ENCODE results near the gene DNAH7. TPM values are rescaled to one million over a fixed set of nuclear protein-coding genes. Genes with fewer than 3 reads are reported as not detected.

Gene DNAH7
- total and polyA plus RNA-seq, 2 experiments from 2014 or later: 0.35 to 1.1 TPM

- H4K20me1 ChIP-seq (replicated peaks; ENCODE audit: insufficient read depth): no peaks in the 10 kb centered on the region
- Mint-ChIP-seq H3K36me3 (ENCODE audit: low read depth) (peaks cover 2% of the 10 kb centered on the region; the same call in 1 of the 3 replicates), H3K9me3 (no peaks in the 10 kb centered on the region), H3K27me3 (ENCODE audit: insufficient read depth, low read depth, poor library complexity) (no peaks in the 10 kb centered on the region), H3K4me1 (no peaks in the 10 kb centered on the region), H3K27ac (no peak overlapping the region), H3K4me3 (no peak overlapping the region)
- H3K9me2 ChIP-seq (ENCODE audit: insufficient read depth): no peaks in the 10 kb centered on the region
- no peaks in the 10 kb centered on the region for H3K4me1 ChIP-seq (ENCODE audit: insufficient read depth)
- no peak overlapping the region for H3K27ac ChIP-seq (ENCODE audit: low read depth)
- H3K79me2 ChIP-seq (replicated peaks; ENCODE audit: insufficient read depth): no peaks in the 10 kb centered on the region
- TF ChIP-seq ZNF331 (CRISPR knock-in tag; IDR thresholded peaks at IDR 0.05; ENCODE audit: low read depth) (no peak), REST (IDR thresholded peaks at IDR 0.05; ENCODE audit: unreplicated experiment) (no peak), NANOG (IDR thresholded peaks at IDR 0.05; ENCODE audit: borderline replicate concordance) (no peak), STAT1 (IDR thresholded peaks at IDR 0.05; ENCODE audit: unreplicated experiment) (no peak), CTCF (conservative IDR thresholded peaks at IDR 0.05; ENCODE audit: low read depth in 2 of 2) (no peak), ZNF462 (CRISPR knock-in tag; IDR thresholded peaks at IDR 0.05) (no peak), EZH2phosphoT487 (IDR thresholded peaks at IDR 0.05; ENCODE audit: unreplicated experiment) (no peak), EZH2 (IDR thresholded peaks at IDR 0.05; ENCODE audit: low read depth, unreplicated experiment) (no peak), JUNB (IDR thresholded peaks at IDR 0.05; ENCODE audit: unreplicated experiment) (no peak), ETS1 (IDR thresholded peaks at IDR 0.05) (no peak), POLR2AphosphoS5 (IDR thresholded peaks at IDR 0.05; ENCODE audit: low read depth) (no peak), ZNF114 (CRISPR knock-in tag; IDR thresholded peaks at IDR 0.05) (no peak)
- no peaks in the 10 kb centered on the region for H3K27me3 ChIP-seq (ENCODE audit: insufficient read depth)
- H3K4me2 ChIP-seq: no peak overlapping the region
- H3F3A ChIP-seq (replicated peaks; ENCODE audit: low read depth): no peaks in the 10 kb centered on the region
- no peak for ATAC-seq
- DNase-seq (ENCODE audit: low spot score): no peak
- no peak overlapping the region for H2AFZ ChIP-seq
- no peak overlapping the region for H3K4me3 ChIP-seq
- H3K36me3 ChIP-seq (ENCODE audit: insufficient read depth): no peaks in the 10 kb centered on the region
Measured at GRCh38 chr2:196012314-196012713, 56.3 kb downstream of the DNAH7 start.
